A673 (cell line): Measurements from ENCODE around the gene FTCD. TPM values are rescaled to one million over a fixed set of nuclear protein-coding genes. Genes with fewer than 3 reads are reported as not detected.

Source experiments
- BruUV-seq: library from RNA; stranded (reverse); fragments of 400-500 nt; replicated peaks from 2 replicates; lab custom pipeline; 2021; lab: Mats Ljungman, UMichigan
- CTCF ChIA-PET: fragments of 300-600 bp; sonication (Branson Sonifier 250); formaldehyde crosslinking; loops from one replicate; lab custom pipeline; 2022; ENCODE audit warnings: antibody characterized with exemption; lab: Charles Lee
- POLR2A ChIA-PET: fragments of 300-600 bp; sonication (Branson Sonifier 250); formaldehyde crosslinking; loops from one replicate; lab custom pipeline; 2022; ENCODE audit warnings: antibody characterized with exemption; ENCODE audit not compliant: low non-redundant PET; lab: Charles Lee
- DNase-seq: peaks from one replicate; pipeline ENCODE4 v3.0.0-alpha.2; 2015; ENCODE audit warnings: low spot score
- H3K27ac ChIP-seq: fragments of 200-600 bp; sonication (generic); 2 replicates; pipeline ENCODE4 v1.5.1; 2016; ENCODE audit warnings: mixed run types, low read depth, mild to moderate bottlenecking, mixed read lengths, antibody characterized with exemption, low read length; ENCODE audit not compliant: poor library complexity, severe bottlenecking
- H3K27me3 ChIP-seq: fragments of 200-600 bp; sonication (generic); replicated peaks from 2 replicates; pipeline ENCODE4 v1.6.1; 2017; ENCODE audit warnings: mixed run types, low read depth, mild to moderate bottlenecking, mixed read lengths, antibody characterized with exemption, low read length; ENCODE audit not compliant: insufficient read depth, poor library complexity
- H3K36me3 ChIP-seq: fragments of 200-600 bp; sonication (generic); 2 replicates; pipeline ENCODE4 v1.6.1; 2016; ENCODE audit warnings: mixed run types, mild to moderate bottlenecking, mixed read lengths, antibody characterized with exemption, low read length; ENCODE audit not compliant: insufficient read depth, poor library complexity, severe bottlenecking
- H3K4me1 ChIP-seq: fragments of 200-600 bp; sonication (generic); 2 replicates; pipeline ENCODE4 v1.6.1; 2017; ENCODE audit warnings: mixed run types, mild to moderate bottlenecking, mixed read lengths, antibody characterized with exemption, low read length; ENCODE audit not compliant: insufficient read depth, poor library complexity, severe bottlenecking
- H3K4me3 ChIP-seq: fragments of 200-600 bp; sonication (generic); 2 replicates; pipeline ENCODE4 v1.5.1; 2016; ENCODE audit warnings: low read depth, mixed run types, mild to moderate bottlenecking, mixed read lengths, low read length; ENCODE audit not compliant: poor library complexity, severe bottlenecking
- H3K9me3 ChIP-seq: fragments of 200-600 bp; sonication (generic); 2 replicates; pipeline ENCODE4 v1.6.1; 2016; ENCODE audit warnings: mixed run types, low read depth, mild to moderate bottlenecking, mixed read lengths, antibody characterized with exemption, low read length; ENCODE audit not compliant: poor library complexity, severe bottlenecking
- EZH2 ChIP-seq: fragments of 200-600 bp; sonication (generic); IDR thresholded peaks from 2 replicates; pipeline ENCODE4 v1.6.1; 2017; ENCODE audit warnings: borderline replicate concordance, low read depth, mild to moderate bottlenecking, mixed read lengths, antibody characterized with exemption, low read length; ENCODE audit not compliant: poor library complexity, severe bottlenecking
- intact Hi-C: fragments of 100-400 bp; cut with micrococcal nuclease; formaldehyde crosslinking; loops from one replicate; pipeline ENCODE4 v1.10.0; 2022; ENCODE audit not compliant: unreplicated experiment
- total RNA-seq: library from RNA; stranded (reverse); gene quantifications from 2 replicates; pipeline ENCODE4 v1.2.3, GENCODE V29; 2021
- TF ChIP-seq, protein P1 (sequence below): fragments of 300-800, 200-600 bp; sonication (generic); conservative IDR thresholded peaks from 2 replicates; pipeline ENCODE4 v1.5.1; 2017; ENCODE audit warnings: low read depth, mild to moderate bottlenecking, antibody characterized with exemption, low read length, moderate library complexity, mixed read lengths

FTCD gene
- total RNA-seq, 1 experiment from 2014 or later: 5.4 TPM

DNA sequence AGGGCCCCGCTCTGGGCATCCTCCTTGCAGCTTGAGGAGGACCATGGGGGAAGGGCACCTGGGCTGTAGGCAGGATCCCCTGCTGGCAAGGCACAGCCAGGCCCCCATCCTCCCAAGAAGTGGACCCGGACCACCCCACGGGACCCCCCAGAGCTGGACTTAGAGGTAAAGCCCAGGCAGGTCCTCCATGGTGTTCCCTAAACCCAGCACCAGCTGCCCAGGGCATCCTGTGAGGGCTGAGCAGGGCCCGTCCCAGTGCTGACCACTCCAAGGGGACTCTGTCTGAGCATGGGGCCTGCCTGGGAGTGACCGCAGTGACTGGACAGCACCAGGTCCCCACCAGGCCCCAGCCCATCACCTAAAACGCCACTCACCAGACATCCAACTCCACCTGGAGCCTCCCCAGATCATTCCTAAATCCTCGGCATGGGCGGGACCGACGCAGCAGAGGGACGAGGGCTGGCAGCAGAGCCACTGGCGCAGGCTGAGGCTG is 36.2 kb downstream of the FTCD start:
- H3K27ac ChIP-seq: no peak overlapping the region
- CTCF ChIA-PET: no interaction called here
- no peak overlapping the region for H3K4me3 ChIP-seq
- POLR2A ChIA-PET: no interaction called here
- no peaks in the 10 kb centered on the region for H3K36me3 ChIP-seq
- TF ChIP-seq, protein P1, sequence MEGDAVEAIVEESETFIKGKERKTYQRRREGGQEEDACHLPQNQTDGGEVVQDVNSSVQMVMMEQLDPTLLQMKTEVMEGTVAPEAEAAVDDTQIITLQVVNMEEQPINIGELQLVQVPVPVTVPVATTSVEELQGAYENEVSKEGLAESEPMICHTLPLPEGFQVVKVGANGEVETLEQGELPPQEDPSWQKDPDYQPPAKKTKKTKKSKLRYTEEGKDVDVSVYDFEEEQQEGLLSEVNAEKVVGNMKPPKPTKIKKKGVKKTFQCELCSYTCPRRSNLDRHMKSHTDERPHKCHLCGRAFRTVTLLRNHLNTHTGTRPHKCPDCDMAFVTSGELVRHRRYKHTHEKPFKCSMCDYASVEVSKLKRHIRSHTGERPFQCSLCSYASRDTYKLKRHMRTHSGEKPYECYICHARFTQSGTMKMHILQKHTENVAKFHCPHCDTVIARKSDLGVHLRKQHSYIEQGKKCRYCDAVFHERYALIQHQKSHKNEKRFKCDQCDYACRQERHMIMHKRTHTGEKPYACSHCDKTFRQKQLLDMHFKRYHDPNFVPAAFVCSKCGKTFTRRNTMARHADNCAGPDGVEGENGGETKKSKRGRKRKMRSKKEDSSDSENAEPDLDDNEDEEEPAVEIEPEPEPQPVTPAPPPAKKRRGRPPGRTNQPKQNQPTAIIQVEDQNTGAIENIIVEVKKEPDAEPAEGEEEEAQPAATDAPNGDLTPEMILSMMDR: no peak
- no peak for TF ChIP-seq EZH2
- no peaks in the 10 kb centered on the region for H3K27me3 ChIP-seq
- no TSS peak for BruUV-seq
- intact Hi-C loops: no loop called here
- H3K9me3 ChIP-seq: no peaks in the 10 kb centered on the region
- H3K4me1 ChIP-seq: no peaks in the 10 kb centered on the region
- DNase-seq: no peak

DNA sequence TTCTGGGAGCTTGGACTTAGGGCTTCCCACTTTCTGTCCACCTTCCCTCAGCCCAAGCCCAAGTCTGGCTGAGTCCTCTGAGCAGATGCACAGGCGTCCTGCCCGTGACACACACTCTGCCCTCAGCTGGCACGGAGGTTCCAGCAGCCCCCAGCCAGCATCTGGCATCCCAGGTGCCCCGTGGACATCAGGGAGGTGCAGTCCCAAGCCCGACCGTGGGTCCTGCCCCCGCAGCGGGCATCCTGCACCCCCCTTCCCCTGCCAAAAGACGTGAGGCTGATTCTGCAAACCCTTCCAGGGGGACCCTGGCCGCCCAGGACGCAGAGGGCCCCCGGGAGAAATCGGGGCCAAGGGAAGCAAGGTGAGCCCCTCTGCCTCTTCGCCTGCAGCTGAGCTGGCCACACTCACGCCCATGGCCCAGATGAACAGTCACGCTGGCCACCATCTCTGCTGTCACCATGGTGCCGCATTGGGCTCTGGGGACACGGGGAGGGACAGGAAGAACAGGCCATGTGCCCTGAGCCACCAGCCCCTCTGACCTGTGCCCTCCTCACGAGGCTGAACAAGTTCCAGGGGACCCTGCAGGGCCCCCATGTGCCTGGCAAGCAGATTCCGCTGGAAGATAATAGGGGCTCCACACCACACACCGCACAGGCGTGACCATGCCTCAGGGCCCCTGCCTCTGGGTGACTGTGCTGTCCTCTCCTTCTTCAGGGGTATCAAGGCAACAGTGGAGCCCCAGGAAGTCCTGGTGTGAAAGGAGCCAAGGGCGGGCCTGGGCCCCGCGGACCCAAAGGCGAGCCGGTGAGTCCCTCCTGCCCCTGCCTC is 36.8 kb downstream of the FTCD start:
- intact Hi-C loops: no loop called here
- H3K36me3 ChIP-seq: no peaks in the 10 kb centered on the region
- ChIA-PET POLR2A (no interaction called here), CTCF (no interaction called here)
- no TSS peak for BruUV-seq
- TF ChIP-seq, protein P1: no peak
- TF ChIP-seq EZH2: no peak
- no peak overlapping the region for H3K4me3 ChIP-seq
- H3K4me1 ChIP-seq: no peaks in the 10 kb centered on the region
- DNase-seq: no peak
- H3K27me3 ChIP-seq: no peaks in the 10 kb centered on the region
- no peak overlapping the region for H3K27ac ChIP-seq
- H3K9me3 ChIP-seq: no peaks in the 10 kb centered on the region

DNA sequence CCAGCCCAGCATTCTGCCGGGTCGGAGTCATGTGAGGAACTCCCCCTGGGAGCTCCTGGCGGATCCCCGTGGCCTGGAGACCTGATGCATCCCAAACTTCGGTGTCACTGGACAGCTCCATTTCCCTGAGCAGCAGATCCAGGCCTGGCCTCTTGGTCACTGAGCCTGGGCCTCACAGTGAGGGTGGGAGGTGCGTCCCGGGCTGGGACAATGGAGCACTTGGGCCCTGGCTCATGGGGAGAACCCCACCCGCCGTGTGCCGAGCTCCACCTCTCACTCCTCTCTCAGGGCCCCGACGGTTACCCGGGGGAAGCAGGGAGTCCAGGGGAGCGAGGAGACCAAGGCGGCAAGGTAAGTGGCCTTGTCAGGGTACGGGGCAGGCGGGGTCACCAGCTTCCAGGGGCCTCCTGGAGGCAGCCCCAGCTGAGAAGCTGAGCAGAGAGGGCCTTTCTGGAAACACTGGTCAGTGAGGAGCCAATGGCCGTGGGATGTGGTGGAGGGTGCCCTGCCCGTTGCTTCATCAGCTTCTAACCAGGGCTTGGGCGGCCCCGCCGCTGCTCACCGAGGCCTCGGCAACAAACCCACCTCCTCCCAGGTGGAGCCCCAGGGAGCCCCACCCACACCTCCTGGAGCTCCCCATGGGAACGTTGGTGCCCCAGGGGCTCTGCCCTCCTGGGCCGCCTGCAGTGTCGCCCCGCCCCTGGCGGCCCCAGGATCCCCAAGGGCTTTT is 37.6 kb downstream of the FTCD start:
- no peaks in the 10 kb centered on the region for H3K36me3 ChIP-seq
- intact Hi-C loops: no loop called here
- H3K27me3 ChIP-seq: no peaks in the 10 kb centered on the region
- CTCF ChIA-PET: no interaction called here
- POLR2A ChIA-PET: no interaction called here
- no peaks in the 10 kb centered on the region for H3K4me1 ChIP-seq
- BruUV-seq: no TSS peak
- TF ChIP-seq EZH2: no peak
- TF ChIP-seq, protein P1: no peak
- H3K4me3 ChIP-seq: no peak overlapping the region
- H3K9me3 ChIP-seq: no peaks in the 10 kb centered on the region
- no peak overlapping the region for H3K27ac ChIP-seq
- no peak for DNase-seq
